ENCODE data around the gene GMPPA.
A peak's percentile ranks its signal among the peaks of the same experiment; 100 is the strongest.

The GMPPA gene

DNA sequence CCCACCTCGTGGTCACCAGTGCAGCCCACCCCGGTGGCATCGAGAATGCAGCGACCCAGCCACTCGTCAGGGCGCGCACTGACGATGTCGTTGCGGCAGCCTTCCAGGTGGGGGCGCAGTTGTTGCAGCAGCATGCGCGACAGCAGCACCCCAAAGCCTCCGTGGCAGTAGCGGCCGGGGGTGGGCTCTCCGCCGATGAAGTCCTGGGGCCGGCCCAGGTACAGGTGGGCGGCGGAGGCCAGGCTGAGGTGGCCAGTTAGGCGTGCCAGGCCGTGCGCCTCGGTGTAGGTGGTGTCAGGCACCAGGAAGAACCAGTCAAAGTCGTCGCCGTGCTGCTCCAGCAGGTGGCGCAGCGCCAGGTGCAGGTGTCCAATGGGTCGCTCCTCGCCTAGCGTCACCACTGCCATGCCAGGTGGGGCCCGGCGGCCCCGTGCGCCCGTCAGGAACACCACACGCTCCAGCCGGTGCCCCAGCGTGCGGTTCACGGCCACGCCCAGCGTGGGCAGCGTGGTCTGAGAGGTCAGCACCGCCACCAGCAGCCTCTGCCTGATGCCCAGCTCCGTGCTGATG, 43.0 kb downstream of the GMPPA start:
- peak; percentile 76 for DNase-seq (ENCODE audit: low spot score)
- peak; percentile 98 for TF ChIP-seq CTCF (conservative IDR thresholded peaks at IDR 0.05; ENCODE audit: low read depth)
- POLR2A ChIA-PET (ENCODE audit: low non-redundant PET): no interaction called here
- peak overlapping the region; percentile 19; the same call in 1 of the 2 replicates for H3K27ac ChIP-seq
- CTCF ChIA-PET: interaction anchor here (0.5 to 5.5 kb wide), 24 partner anchors 9 to 1584 kb away, joined by 3 to 25 read pairs (median 3); no protein-coding TSS in a partner anchor

DNA sequence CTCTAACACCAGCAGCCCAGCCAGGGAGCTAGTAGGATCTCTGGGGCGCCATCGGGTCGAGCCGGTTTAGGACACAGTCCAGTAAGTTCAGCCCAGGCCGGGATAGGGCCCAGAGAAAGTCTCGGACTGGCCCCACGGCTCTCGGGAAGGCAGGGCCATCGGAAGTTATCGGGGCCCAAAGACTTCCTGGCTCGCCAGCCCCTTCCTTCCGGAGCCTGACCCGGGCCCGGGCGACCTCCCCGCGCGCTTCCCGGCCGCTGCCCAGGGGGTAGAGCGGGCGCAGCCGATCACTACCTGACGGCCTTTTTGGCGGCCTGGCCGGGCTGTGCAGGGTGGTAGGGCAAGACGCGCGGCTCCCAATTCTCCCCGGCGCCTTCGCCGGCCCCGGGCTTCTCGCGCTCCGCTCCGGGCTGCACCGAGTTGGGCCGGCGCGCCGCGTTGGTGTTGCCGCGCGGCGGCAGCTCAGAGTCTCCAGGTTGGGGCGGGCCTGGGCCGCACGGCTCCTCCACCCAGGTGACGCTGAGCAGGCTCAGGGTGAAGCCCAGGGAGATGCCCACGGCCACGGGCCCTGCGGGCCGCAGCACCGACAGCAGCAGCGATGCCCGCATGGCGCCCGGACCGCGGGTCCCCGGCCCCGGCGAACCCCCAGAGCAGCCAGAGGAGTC, 44.4 kb downstream of the GMPPA start:
- TF ChIP-seq CTCF (conservative IDR thresholded peaks at IDR 0.05; ENCODE audit: low read depth): no peak
- peak; percentile 26 for DNase-seq (ENCODE audit: low spot score)
- ChIA-PET CTCF (interaction anchor here (5.5 kb wide), 1 partner anchor 13 kb away, joined by 25 read pairs; no protein-coding TSS in a partner anchor), POLR2A (ENCODE audit: low non-redundant PET) (interaction anchor here (0.6 to 1.3 kb wide), 2 partner anchors 28 to 1629 kb away, joined by 3 read pairs; partner anchors contain the start of gene OBSL1)
- H3K27ac ChIP-seq: peak overlapping the region; percentile 94

DNA sequence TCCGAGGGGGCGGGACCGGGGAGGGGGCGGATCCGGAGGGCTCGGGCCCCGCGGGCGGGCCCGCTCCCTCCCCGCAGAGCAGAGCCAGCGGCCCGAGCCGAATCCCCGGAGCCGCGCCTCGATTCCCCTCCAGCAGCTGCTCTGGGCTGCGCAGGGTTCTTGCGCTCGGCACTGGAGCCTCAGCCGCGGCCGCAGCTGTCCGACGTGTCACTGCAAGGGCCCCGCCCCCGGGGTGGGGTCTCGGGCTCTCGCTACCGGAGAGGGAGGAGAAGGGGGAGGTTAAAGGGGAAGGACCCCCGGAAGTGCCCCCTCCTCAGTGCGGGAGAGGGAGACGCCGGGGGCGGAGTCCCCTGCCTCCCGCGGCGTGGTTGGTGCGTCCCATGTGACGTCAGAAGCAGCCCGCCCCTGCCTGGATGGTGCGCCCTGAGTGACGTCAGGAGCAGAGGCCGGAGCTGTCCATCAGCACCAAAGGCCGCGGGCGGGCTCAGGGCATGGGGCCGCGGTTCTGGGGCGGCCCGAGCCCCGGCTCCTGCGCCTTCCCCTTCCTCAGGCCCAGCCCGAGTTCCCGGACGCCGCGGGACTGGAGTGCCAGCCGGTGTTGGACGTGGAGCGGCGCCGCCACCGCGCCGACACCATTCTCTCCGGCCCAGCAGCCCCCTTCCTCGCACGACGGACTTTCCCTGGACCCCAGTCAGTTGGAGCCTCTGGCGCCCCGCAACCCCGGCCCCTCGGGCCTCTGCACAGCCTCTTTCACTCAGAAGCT, 45.1 kb downstream of the GMPPA start, which contains the start of the genes CHPF and TMEM198:
Gene CHPF, minus strand, starts transcription at position 214 of the 763 bp plus-strand sequence. CDS start 271 bp downstream, outside the sequence.
Gene TMEM198, plus strand, starts transcription at position 433 of the 763 bp plus-strand sequence. CDS start 700 bp downstream, outside the sequence.
- DNase-seq (ENCODE audit: low spot score): peak; percentile 99
- POLR2A ChIA-PET (ENCODE audit: low non-redundant PET): interaction anchor here (0.6 to 1.3 kb wide), 2 partner anchors 27 to 1628 kb away, joined by 3 read pairs; partner anchors contain the start of gene OBSL1
- CTCF ChIA-PET: interaction anchor here (0.7 to 5.5 kb wide), 3 partner anchors 11 to 131 kb away, joined by 3 to 25 read pairs (median 6); no protein-coding TSS in a partner anchor
- peak within 1 kb of the TSS; percentile 94 for H3K27ac ChIP-seq
- no peak for TF ChIP-seq CTCF (conservative IDR thresholded peaks at IDR 0.05; ENCODE audit: low read depth)

GRCh38 chr2:219544567-219544966, 45.9 kb downstream of the GMPPA start:
- ChIA-PET POLR2A (ENCODE audit: low non-redundant PET) (no interaction called here), CTCF (interaction anchor here (0.7 to 1.1 kb wide), 2 partner anchors 12 to 131 kb away, joined by 3 to 6 read pairs; no protein-coding TSS in a partner anchor)
- no peak for TF ChIP-seq CTCF (conservative IDR thresholded peaks at IDR 0.05; ENCODE audit: low read depth)
- no peak for DNase-seq (ENCODE audit: low spot score)
- peak overlapping the region; percentile 94; the same call in 1 of the 2 replicates for H3K27ac ChIP-seq

DNA sequence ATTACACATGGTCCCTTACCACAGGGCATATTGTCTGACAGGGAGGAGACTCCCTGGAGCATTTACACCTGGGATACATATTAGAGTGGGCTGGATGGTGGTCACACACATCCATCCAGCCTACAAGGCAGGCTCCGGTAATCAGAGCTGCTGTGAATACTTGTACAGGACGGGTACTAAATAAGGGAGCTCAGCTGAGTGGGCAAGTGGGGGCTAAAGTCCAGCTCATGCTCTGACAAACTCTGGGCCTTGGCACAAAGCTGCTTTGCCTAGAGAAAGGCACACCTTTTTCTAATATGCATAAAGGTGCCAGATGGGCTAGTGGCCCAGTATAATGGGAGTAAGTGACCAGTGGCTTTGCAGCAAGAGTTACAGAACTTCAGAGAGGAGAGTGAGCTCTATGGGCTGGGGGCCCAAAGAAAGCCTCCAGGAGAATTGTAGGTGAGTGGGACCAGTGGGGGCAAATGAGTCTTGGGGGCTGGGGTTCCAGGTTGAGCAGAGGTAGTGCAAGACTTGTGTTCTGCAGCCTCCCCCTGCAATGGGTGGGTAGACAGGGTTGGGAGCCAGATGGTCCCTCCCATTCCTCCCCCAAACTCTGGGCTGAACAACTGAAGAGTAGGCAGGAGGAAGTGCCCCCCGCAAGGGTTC, 46.7 kb downstream of the GMPPA start:
- H3K27ac ChIP-seq: no peak overlapping the region
- TF ChIP-seq CTCF (conservative IDR thresholded peaks at IDR 0.05; ENCODE audit: low read depth): no peak
- ChIA-PET POLR2A (ENCODE audit: low non-redundant PET) (no interaction called here), CTCF (interaction anchor here (0.8 kb wide), 1 partner anchor 16 kb away, joined by 5 read pairs; no protein-coding TSS in a partner anchor)
- DNase-seq (ENCODE audit: low spot score): no peak

Data from RWPE1 (cell line).